ENCODE results near the gene TRAPPC4. TPM values are rescaled to one million over a fixed set of nuclear protein-coding genes. Genes with fewer than 3 reads are reported as not detected.

Gene TRAPPC4
- total and polyA plus RNA-seq, 2 experiments from 2014 or later: 96.1 to 175 TPM

- no peaks in the 10 kb centered on the region for H3K36me3 ChIP-seq (replicated peaks; ENCODE audit: insufficient read depth, low read depth)
- peaks cover 7% of the 10 kb centered on the region for H3K4me1 ChIP-seq (ENCODE audit: insufficient read depth)
- DNase-seq (ENCODE audit: low spot score): no peak
- no peak overlapping the region for H2AFZ ChIP-seq
- peaks cover 6% of the 10 kb centered on the region for H4K20me1 ChIP-seq (ENCODE audit: insufficient read depth, poor library complexity, severe bottlenecking)
- TF ChIP-seq CTCF (IDR thresholded peaks at IDR 0.05; ENCODE audit: poor library complexity) (no peak), EZH2 (IDR thresholded peaks at IDR 0.05; ENCODE audit: borderline replicate concordance) (no peak), EZH2phosphoT487 (IDR thresholded peaks at IDR 0.05; ENCODE audit: low read depth, severe bottlenecking, unreplicated experiment) (no peak)
- no peak overlapping the region for H3K4me3 ChIP-seq
- no peaks in the 10 kb centered on the region for H3K9me2 ChIP-seq (replicated peaks; ENCODE audit: insufficient read depth)
- H3K9me3 ChIP-seq (ENCODE audit: low read depth): no peaks in the 10 kb centered on the region
- 97% methylated on average over 23 of the region's 23 CpGs for WGBS (ENCODE audit: low lambda C conversion rate, missing lambda C conversion rate)
- peaks cover 23% of the 10 kb centered on the region for H3K79me2 ChIP-seq
- no peaks in the 10 kb centered on the region for H3K27me3 ChIP-seq
- no peak overlapping the region for H3K27ac ChIP-seq
- no peak overlapping the region for H3K4me2 ChIP-seq
These were observed 33.7 kb downstream of the TRAPPC4 start for GRCh38 chr11:119052163-119052814.

- no peak for DNase-seq (ENCODE audit: low spot score)
These were observed 35.9 kb downstream of the TRAPPC4 start for GRCh38 chr11:119054418-119054817.

GRCh38 chr11:119055901-119056300 is 37.3 kb downstream of the TRAPPC4 start:
- Histone ChIP-seq H3K79me2 (peaks cover 32% of the 10 kb centered on the region), H3K4me3 (peak overlapping the region; percentile 64), H3K9me2 (replicated peaks; ENCODE audit: insufficient read depth) (no peaks in the 10 kb centered on the region), H3K9me3 (ENCODE audit: low read depth) (no peaks in the 10 kb centered on the region), H3K4me2 (peak overlapping the region; percentile 96), H3K36me3 (replicated peaks; ENCODE audit: insufficient read depth, low read depth) (no peaks in the 10 kb centered on the region), H3K27me3 (no peaks in the 10 kb centered on the region), H3K27ac (peak overlapping the region; percentile 86), H4K20me1 (ENCODE audit: insufficient read depth, poor library complexity, severe bottlenecking) (peaks cover 6% of the 10 kb centered on the region), H3K4me1 (ENCODE audit: insufficient read depth) (peaks cover 13% of the 10 kb centered on the region), H2AFZ (peak overlapping the region; percentile 64)
- 62% methylated on average over 6 of the region's 6 CpGs for WGBS (ENCODE audit: low lambda C conversion rate, missing lambda C conversion rate)
- TF ChIP-seq EZH2phosphoT487 (IDR thresholded peaks at IDR 0.05; ENCODE audit: low read depth, severe bottlenecking, unreplicated experiment) (no peak), CTCF (IDR thresholded peaks at IDR 0.05; ENCODE audit: poor library complexity) (peak; percentile 17)
- peak; percentile 39 for DNase-seq (ENCODE audit: low spot score)

More at GRCh38 chr11:119054418-119054817, 35.9 kb downstream of the TRAPPC4 start:
- Histone ChIP-seq H3K9me3 (ENCODE audit: low read depth) (no peaks in the 10 kb centered on the region), H4K20me1 (ENCODE audit: insufficient read depth, poor library complexity, severe bottlenecking) (peaks cover 6% of the 10 kb centered on the region), H3K27me3 (no peaks in the 10 kb centered on the region), H3K79me2 (peaks cover 26% of the 10 kb centered on the region), H3K27ac (no peak overlapping the region), H3K4me1 (ENCODE audit: insufficient read depth) (peaks cover 13% of the 10 kb centered on the region), H3K4me3 (no peak overlapping the region), H3K4me2 (no peak overlapping the region), H3K9me2 (replicated peaks; ENCODE audit: insufficient read depth) (no peaks in the 10 kb centered on the region), H3K36me3 (replicated peaks; ENCODE audit: insufficient read depth, low read depth) (no peaks in the 10 kb centered on the region), H2AFZ (no peak overlapping the region)
- TF ChIP-seq CTCF (IDR thresholded peaks at IDR 0.05; ENCODE audit: poor library complexity) (no peak), EZH2phosphoT487 (IDR thresholded peaks at IDR 0.05; ENCODE audit: low read depth, severe bottlenecking, unreplicated experiment) (no peak)
- WGBS (ENCODE audit: low lambda C conversion rate, missing lambda C conversion rate): 98% methylated on average over 10 of the region's 10 CpGs

All from hepatocyte (in vitro differentiated cells).